Measurements from ENCODE around the gene UBA1. TPM values are rescaled to one million over a fixed set of nuclear protein-coding genes. Genes with fewer than 3 reads are reported as not detected.

UBA1 gene
- total RNA-seq, 1 experiment from 2014 or later, result 337 TPM

- no peak for DNase-seq (ENCODE audit: low spot score)
These were observed 35.1 kb downstream of the UBA1 start for GRCh38 chrX:47228550-47229270.

- no peak for DNase-seq (ENCODE audit: low spot score)
These were observed 35.8 kb downstream of the UBA1 start for GRCh38 chrX:47229427-47229826.

- no peak for DNase-seq (ENCODE audit: low spot score)
These were observed 36.7 kb downstream of the UBA1 start for GRCh38 chrX:47230136-47230868.

- DNase-seq (ENCODE audit: low spot score), result no peak
These were observed 37.5 kb downstream of the UBA1 start for GRCh38 chrX:47231167-47231566.

- peak; percentile 26 for DNase-seq (ENCODE audit: low spot score)
These were observed 38.7 kb downstream of the UBA1 start for GRCh38 chrX:47232197-47232802.

GRCh38 chrX:47232803-47233332, 39.2 kb downstream of the UBA1 start, which contains the start of gene USP11:
USP11 (plus strand) TSS chrX:47233009; CDS start chrX:47233044, 35 bp downstream.
- peak; percentile 45 for DNase-seq (ENCODE audit: low spot score)

- DNase-seq (ENCODE audit: low spot score), result peak; percentile 93
These were observed 39.9 kb downstream of the UBA1 start for GRCh38 chrX:47233333-47234113.

- DNase-seq (ENCODE audit: low spot score), result no peak
These were observed 41.0 kb downstream of the UBA1 start for GRCh38 chrX:47234583-47234982.

- no peak for DNase-seq (ENCODE audit: low spot score)
These were observed 42.1 kb downstream of the UBA1 start for GRCh38 chrX:47235691-47236103.

- no peak for DNase-seq (ENCODE audit: low spot score)
These were observed 45.6 kb downstream of the UBA1 start for GRCh38 chrX:47239199-47239598.

GRCh38 chrX:47239898-47240545, 46.4 kb downstream of the UBA1 start:
- no peak for DNase-seq (ENCODE audit: low spot score)

GRCh38 chrX:47240619-47241018, 47.0 kb downstream of the UBA1 start:
- DNase-seq (ENCODE audit: low spot score), result no peak

- no peak for DNase-seq (ENCODE audit: low spot score)
These were observed 47.8 kb downstream of the UBA1 start for GRCh38 chrX:47241201-47242011.

- no peak for DNase-seq (ENCODE audit: low spot score)
These were observed 48.7 kb downstream of the UBA1 start for GRCh38 chrX:47242321-47242720.

GRCh38 chrX:47243351-47243750, 49.7 kb downstream of the UBA1 start:
- no peak for DNase-seq (ENCODE audit: low spot score)

- no peak for DNase-seq (ENCODE audit: low spot score)
These were observed 51.0 kb downstream of the UBA1 start for GRCh38 chrX:47244676-47245075.

GRCh38 chrX:47245156-47245555, 51.5 kb downstream of the UBA1 start:
- DNase-seq (ENCODE audit: low spot score), result no peak

GRCh38 chrX:47247206-47247998, 53.8 kb downstream of the UBA1 start:
- no peak for DNase-seq (ENCODE audit: low spot score)

GRCh38 chrX:47247999-47248320, 54.3 kb downstream of the UBA1 start:
- no peak for DNase-seq (ENCODE audit: low spot score)
